ENCODE data around the gene SCIN. TPM values are rescaled to one million over a fixed set of nuclear protein-coding genes. Genes with fewer than 3 reads are reported as not detected.

SCIN gene
- total and polyA plus RNA-seq, 2 donors (not counting 1 experiment from before 2014, with no cell fraction given): 0.49 to 0.97 TPM

DNA sequence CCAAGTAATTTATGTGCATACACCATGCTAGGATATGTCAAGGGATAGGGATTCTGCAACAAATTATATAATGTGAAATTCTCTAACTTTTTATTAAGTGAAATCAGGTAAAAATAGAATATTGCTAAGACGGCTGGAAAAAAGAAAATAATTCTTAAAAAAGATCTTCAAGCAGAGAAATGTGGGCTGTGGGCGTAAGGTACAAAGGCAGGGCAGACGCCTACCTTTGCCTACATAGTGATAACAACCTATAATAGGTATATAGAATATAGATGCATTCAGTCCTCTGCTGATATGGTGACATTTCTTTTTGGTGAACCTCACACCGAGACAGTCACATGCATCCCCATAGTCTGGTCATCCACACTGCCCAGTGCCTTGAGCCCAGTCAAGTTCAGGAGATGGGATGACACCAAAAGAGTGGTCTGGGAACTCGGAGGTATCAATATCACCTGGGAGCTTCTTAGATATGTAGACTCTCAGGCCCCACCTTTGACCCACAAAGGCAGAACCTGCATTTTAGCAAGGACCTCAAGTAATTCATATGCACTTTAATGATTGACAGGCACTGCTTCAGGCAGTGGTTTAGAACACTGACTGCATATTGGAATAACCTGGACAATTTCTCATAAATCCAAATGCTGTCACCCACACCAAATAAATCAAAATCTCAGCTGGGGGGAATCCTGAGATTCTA lies 59.4 kb downstream of the SCIN start:
- H3K4me3 ChIP-seq (ENCODE audit: control extremely low read depth in 1 of 5, extremely low read depth in 1 of 5, insufficient read depth in 1 of 5, low read depth in 2 of 5, low read length in 4 of 5): no peak overlapping the region
- no peaks in the 10 kb centered on the region for H3K36me3 ChIP-seq (replicated peaks in 1 of 2; ENCODE audit: control extremely low read depth in 1 of 2, control insufficient read depth in 1 of 2, extremely low read depth in 1 of 2, insufficient read depth in 2 of 2, low read length in 1 of 2)
- no peak overlapping the region for H3K4me3 Mint-ChIP-seq
- DNase-seq (no peak), ATAC-seq (ENCODE audit: low read depth) (no peak)
- ChIA-PET POLR2A (no interaction called here), CTCF (interaction anchor here (1.1 kb wide), 1 partner anchor 632 kb away, joined by 3 read pairs; no protein-coding TSS in a partner anchor)
- H3K27me3 ChIP-seq (replicated peaks in 1 of 4; ENCODE audit: control extremely low read depth in 1 of 4, control insufficient read depth in 3 of 4, insufficient read depth in 4 of 4, low read length in 3 of 4): peaks cover 0 to 4% (median 0%) of the 10 kb centered on the region in 4 experiments
- no peak overlapping the region for H2AFZ ChIP-seq (ENCODE audit: insufficient read depth, low read depth, low read length, poor library complexity, severe bottlenecking)
- no peaks in the 10 kb centered on the region for H3K4me1 ChIP-seq (ENCODE audit: control insufficient read depth in 2 of 2, insufficient read depth in 2 of 2, low read length in 2 of 2)
- H3K27me3 Mint-ChIP-seq: peaks cover 25% of the 10 kb centered on the region
- intact Hi-C loops (cut with micrococcal nuclease): no loop called here
- H3K27ac ChIP-seq (ENCODE audit: low read length in 2 of 2): no peak overlapping the region
- no peaks in the 10 kb centered on the region for H3K9me3 ChIP-seq (ENCODE audit: control extremely low read depth in 1 of 3, control insufficient read depth in 2 of 3, insufficient read depth in 1 of 3, low read length in 2 of 3)
- WGBS (ENCODE audit: insufficient coverage): 71% methylated on average over 1 of the region's 5 CpGs
- TF ChIP-seq EZH2 (IDR thresholded peaks at IDR 0.05; ENCODE audit: borderline replicate concordance, insufficient read depth, low read depth, low read length, poor library complexity, severe bottlenecking): no peak
- TF ChIP-seq, protein P1, sequence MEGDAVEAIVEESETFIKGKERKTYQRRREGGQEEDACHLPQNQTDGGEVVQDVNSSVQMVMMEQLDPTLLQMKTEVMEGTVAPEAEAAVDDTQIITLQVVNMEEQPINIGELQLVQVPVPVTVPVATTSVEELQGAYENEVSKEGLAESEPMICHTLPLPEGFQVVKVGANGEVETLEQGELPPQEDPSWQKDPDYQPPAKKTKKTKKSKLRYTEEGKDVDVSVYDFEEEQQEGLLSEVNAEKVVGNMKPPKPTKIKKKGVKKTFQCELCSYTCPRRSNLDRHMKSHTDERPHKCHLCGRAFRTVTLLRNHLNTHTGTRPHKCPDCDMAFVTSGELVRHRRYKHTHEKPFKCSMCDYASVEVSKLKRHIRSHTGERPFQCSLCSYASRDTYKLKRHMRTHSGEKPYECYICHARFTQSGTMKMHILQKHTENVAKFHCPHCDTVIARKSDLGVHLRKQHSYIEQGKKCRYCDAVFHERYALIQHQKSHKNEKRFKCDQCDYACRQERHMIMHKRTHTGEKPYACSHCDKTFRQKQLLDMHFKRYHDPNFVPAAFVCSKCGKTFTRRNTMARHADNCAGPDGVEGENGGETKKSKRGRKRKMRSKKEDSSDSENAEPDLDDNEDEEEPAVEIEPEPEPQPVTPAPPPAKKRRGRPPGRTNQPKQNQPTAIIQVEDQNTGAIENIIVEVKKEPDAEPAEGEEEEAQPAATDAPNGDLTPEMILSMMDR (IDR thresholded peaks at IDR 0.05): no peak
- H3K9ac ChIP-seq (ENCODE audit: low read length): no peak overlapping the region
- no peak overlapping the region for H3K4me2 ChIP-seq (replicated peaks; ENCODE audit: low read depth, low read length, poor library complexity, severe bottlenecking)
- H3K4me1 Mint-ChIP-seq: no peaks in the 10 kb centered on the region
- no peaks in the 10 kb centered on the region for H3K79me2 ChIP-seq (ENCODE audit: control insufficient read depth, insufficient read depth, low read length)
- no peaks in the 10 kb centered on the region for H4K20me1 ChIP-seq (ENCODE audit: control insufficient read depth, insufficient read depth, low read length, poor library complexity, severe bottlenecking)
- no peaks in the 10 kb centered on the region for H3K9me3 Mint-ChIP-seq (ENCODE audit: insufficient read depth)
- H3K27ac Mint-ChIP-seq: no peak overlapping the region

DNA sequence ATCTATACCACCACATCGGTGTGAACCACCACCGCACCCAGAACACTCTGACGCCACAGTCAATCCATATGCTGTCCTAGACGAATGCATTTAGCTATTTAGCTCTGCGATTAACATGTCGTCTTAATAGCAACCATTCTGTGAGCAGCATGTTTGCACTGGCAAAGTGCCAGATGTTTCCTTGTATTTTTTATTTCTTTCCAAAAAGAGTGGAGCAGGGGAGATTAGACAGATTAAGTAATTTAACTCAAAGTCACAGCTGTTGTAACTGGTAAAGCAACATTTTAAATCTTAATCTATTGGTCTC lies 59.9 kb downstream of the SCIN start:
- H3K4me1 ChIP-seq (ENCODE audit: control insufficient read depth in 2 of 2, insufficient read depth in 2 of 2, low read length in 2 of 2): no peaks in the 10 kb centered on the region
- H3K9ac ChIP-seq (ENCODE audit: low read length): no peak overlapping the region
- no peaks in the 10 kb centered on the region for H3K9me3 ChIP-seq (ENCODE audit: control extremely low read depth in 1 of 3, control insufficient read depth in 2 of 3, insufficient read depth in 1 of 3, low read length in 2 of 3)
- H3K9me3 Mint-ChIP-seq (ENCODE audit: insufficient read depth): no peaks in the 10 kb centered on the region
- ATAC-seq (ENCODE audit: low read depth) (no peak), DNase-seq (no peak)
- TF ChIP-seq, protein P1 (IDR thresholded peaks at IDR 0.05): no peak
- TF ChIP-seq EZH2 (IDR thresholded peaks at IDR 0.05; ENCODE audit: borderline replicate concordance, insufficient read depth, low read depth, low read length, poor library complexity, severe bottlenecking): no peak
- peaks cover 24% of the 10 kb centered on the region for H3K27me3 Mint-ChIP-seq
- no peak overlapping the region for H3K4me3 ChIP-seq (ENCODE audit: control extremely low read depth in 1 of 5, extremely low read depth in 1 of 5, insufficient read depth in 1 of 5, low read depth in 2 of 5, low read length in 4 of 5)
- intact Hi-C loops (cut with micrococcal nuclease): no loop called here
- POLR2A ChIA-PET: no interaction called here
- no peak overlapping the region for H3K4me2 ChIP-seq (replicated peaks; ENCODE audit: low read depth, low read length, poor library complexity, severe bottlenecking)
- no peak overlapping the region for H3K27ac Mint-ChIP-seq
- no peak overlapping the region for H3K27ac ChIP-seq (ENCODE audit: low read length in 2 of 2)
- no peaks in the 10 kb centered on the region for H3K79me2 ChIP-seq (ENCODE audit: control insufficient read depth, insufficient read depth, low read length)
- CTCF ChIA-PET: interaction anchor here (1.1 kb wide), 1 partner anchor 632 kb away, joined by 3 read pairs; no protein-coding TSS in a partner anchor
- H3K4me3 Mint-ChIP-seq: no peak overlapping the region
- H4K20me1 ChIP-seq (ENCODE audit: control insufficient read depth, insufficient read depth, low read length, poor library complexity, severe bottlenecking): no peaks in the 10 kb centered on the region
- peaks cover under 1% of the 10 kb centered on the region for H3K4me1 Mint-ChIP-seq
- no peak overlapping the region for H2AFZ ChIP-seq (ENCODE audit: insufficient read depth, low read depth, low read length, poor library complexity, severe bottlenecking)
- no peaks in the 10 kb centered on the region for H3K36me3 ChIP-seq (replicated peaks in 1 of 2; ENCODE audit: control extremely low read depth in 1 of 2, control insufficient read depth in 1 of 2, extremely low read depth in 1 of 2, insufficient read depth in 2 of 2, low read length in 1 of 2)
- H3K27me3 ChIP-seq (replicated peaks in 1 of 4; ENCODE audit: control extremely low read depth in 1 of 4, control insufficient read depth in 3 of 4, insufficient read depth in 4 of 4, low read length in 3 of 4): peaks cover 0 to 4% (median 0%) of the 10 kb centered on the region in 4 experiments
- WGBS (ENCODE audit: insufficient coverage): 100% methylated on average over 6 of the region's 6 CpGs
